HepG2 (cell line): Measurements from ENCODE around the gene SERPINA9. TPM values are rescaled to one million over a fixed set of nuclear protein-coding genes. Genes with fewer than 3 reads are reported as not detected.

ENCODE experiments used
- CBX2 ChIP-seq, 2 experiments: fragments of 200-600 bp in 1 of 2; sonication (generic); formaldehyde crosslinking in 1 of 2; IDR thresholded peaks; 2 replicates each; pipeline versions ENCODE4 v1.7.0 to v1.8.1; 2018 to 2022; ENCODE audit warnings: low read depth in 2 of 2, low read length in 1 of 2, mild to moderate bottlenecking in 1 of 2, missing genetic modification reagents in 1 of 2
- FOXP4 ChIP-seq: sonication (generic); formaldehyde crosslinking; IDR thresholded peaks from 2 replicates; pipeline ENCODE4 v1.4.0; 2020; ENCODE audit warnings: missing genetic modification reagents
- HNRNPLL ChIP-seq: fragments of 200-400 bp; formaldehyde crosslinking; IDR thresholded peaks from 2 replicates; pipeline ENCODE4 v1.6.1; 2017; ENCODE audit warnings: mild to moderate bottlenecking, low read depth, low read length; ENCODE audit not compliant: poor library complexity, severe bottlenecking
- JARID2 ChIP-seq: sonication (generic); formaldehyde crosslinking; IDR thresholded peaks from 2 replicates; pipeline ENCODE4 v1.8.1; 2023; ENCODE audit warnings: missing genetic modification reagents, inconsistent platforms; ENCODE audit not compliant: insufficient replicate concordance
- NFAT5 ChIP-seq: sonication (generic); formaldehyde crosslinking; IDR thresholded peaks from 2 replicates; pipeline ENCODE4 v1.4.0; 2020; ENCODE audit warnings: missing genetic modification reagents
- SETDB1 ChIP-seq: sonication (generic); formaldehyde crosslinking; IDR thresholded peaks from 2 replicates; pipeline ENCODE4 v1.5.1; 2020; ENCODE audit warnings: missing genetic modification reagents, mild to moderate bottlenecking, borderline replicate concordance
- SMAD3 ChIP-seq: sonication (generic); formaldehyde crosslinking; IDR thresholded peaks from 2 replicates; pipeline ENCODE4 v1.4.0; 2020; ENCODE audit warnings: missing genetic modification reagents
- TIGD3 ChIP-seq: sonication (generic); formaldehyde crosslinking; IDR thresholded peaks from 2 replicates; pipeline ENCODE4 v1.5.1; 2020; ENCODE audit warnings: mild to moderate bottlenecking, missing genetic modification reagents, borderline replicate concordance
- TRIM24 ChIP-seq: sonication (generic); formaldehyde crosslinking; IDR thresholded peaks from 2 replicates; pipeline ENCODE4 v1.8.0; 2022; ENCODE audit warnings: mild to moderate bottlenecking, missing genetic modification reagents
- ZC3H13 ChIP-seq: sonication (generic); formaldehyde crosslinking; IDR thresholded peaks from 2 replicates; pipeline ENCODE4 v1.8.1; 2023; ENCODE audit warnings: mild to moderate bottlenecking, missing genetic modification reagents, moderate library complexity
- ZFP41 ChIP-seq: sonication (generic); formaldehyde crosslinking; IDR thresholded peaks from 2 replicates; pipeline ENCODE4 v1.4.0; 2020; ENCODE audit warnings: mild to moderate bottlenecking, missing genetic modification reagents, borderline replicate concordance
- ZNF263 ChIP-seq: sonication (generic); formaldehyde crosslinking; IDR thresholded peaks from 2 replicates; pipeline ENCODE4 v1.4.0; 2020; ENCODE audit warnings: missing genetic modification reagents
- ZNF850 ChIP-seq: sonication (generic); formaldehyde crosslinking; conservative IDR thresholded peaks from 2 replicates; pipeline ENCODE4 v1.9.0; 2021; ENCODE audit warnings: mild to moderate bottlenecking, missing genetic modification reagents
- polyA plus RNA-seq, 8 experiments: library from polyadenylated mRNA; depleted of rRNA in 3 of 8; stranded (reverse) in 7 of 8; unstranded in 1 of 8; fragments of >200 nt; fragmentation: Illumina TruSeq in 4 of 8; extraction: Trizol in 4 of 8; gene quantifications; 2 replicates each; pipeline versions ENCODE4 v1.2.1 to v1.2.3, GENCODE V29; 2011 to 2016; ENCODE audit warnings: low read depth in 4 of 8, missing spikeins in 1 of 8, mixed read lengths in 1 of 8; ENCODE audit not compliant: insufficient read depth in 1 of 8
- total RNA-seq, 5 experiments: library from RNA; depleted of rRNA; stranded (reverse); fragments of >200 nt; fragmentation: Illumina TruSeq; extraction: Trizol; gene quantifications; 2 replicates each; pipeline ENCODE4 v1.2.3, GENCODE V29; 2016; ENCODE audit warnings: low read depth in 1 of 5
- TF ChIP-seq, protein P1 (sequence below): sonication (generic); formaldehyde crosslinking; IDR thresholded peaks from 2 replicates; pipeline ENCODE4 v1.8.0; 2022; ENCODE audit warnings: mild to moderate bottlenecking, missing genetic modification reagents

The SERPINA9 gene
- total and polyA plus RNA-seq, 2 of the 13 experiments (the other 11 are each of a cell fraction or from before 2014, with no cell fraction given), result 0.21 TPM; not detected in 1

DNA sequence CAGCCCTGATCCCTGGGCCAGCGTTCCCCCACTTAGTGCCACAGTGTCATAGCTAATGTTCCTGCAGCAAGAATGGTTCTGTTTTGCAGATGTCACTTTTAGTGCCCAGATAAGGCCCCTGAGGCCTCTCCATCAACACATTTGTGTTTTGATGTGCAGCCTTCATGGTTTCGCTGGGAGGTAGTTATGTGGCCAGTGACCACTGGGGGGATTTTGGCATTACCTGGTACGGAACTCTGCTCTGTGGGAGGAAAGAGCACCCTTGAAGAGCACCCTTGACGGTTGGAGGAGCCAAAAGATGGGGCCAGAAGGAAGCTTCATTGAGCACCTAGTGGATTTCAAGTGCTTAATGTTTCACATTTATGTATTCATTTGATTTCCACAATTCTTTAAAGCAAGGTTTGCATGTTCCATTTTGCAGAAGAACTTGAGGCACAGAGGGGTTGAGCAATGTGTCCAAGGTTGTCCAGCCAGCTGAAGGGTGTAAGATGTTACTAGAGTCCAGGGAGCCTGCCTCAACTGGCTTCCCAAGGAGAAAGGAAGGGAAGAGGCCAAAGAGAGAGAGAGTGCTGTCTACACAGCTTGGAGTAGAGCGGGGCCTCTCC is 36.4 kb downstream of the SERPINA9 start (continued):
- TF ChIP-seq, protein P1, sequence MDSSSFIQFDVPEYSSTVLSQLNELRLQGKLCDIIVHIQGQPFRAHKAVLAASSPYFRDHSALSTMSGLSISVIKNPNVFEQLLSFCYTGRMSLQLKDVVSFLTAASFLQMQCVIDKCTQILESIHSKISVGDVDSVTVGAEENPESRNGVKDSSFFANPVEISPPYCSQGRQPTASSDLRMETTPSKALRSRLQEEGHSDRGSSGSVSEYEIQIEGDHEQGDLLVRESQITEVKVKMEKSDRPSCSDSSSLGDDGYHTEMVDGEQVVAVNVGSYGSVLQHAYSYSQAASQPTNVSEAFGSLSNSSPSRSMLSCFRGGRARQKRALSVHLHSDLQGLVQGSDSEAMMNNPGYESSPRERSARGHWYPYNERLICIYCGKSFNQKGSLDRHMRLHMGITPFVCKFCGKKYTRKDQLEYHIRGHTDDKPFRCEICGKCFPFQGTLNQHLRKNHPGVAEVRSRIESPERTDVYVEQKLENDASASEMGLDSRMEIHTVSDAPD, result no peak
- no peak for TF ChIP-seq SETDB1
- 0 out of 2 replicates have a peak, but pooled peaks have one; percentile 58 for TF ChIP-seq ZNF850 (CRISPR knock-in tag)
- peak; percentile 47 for TF ChIP-seq ZNF263 (CRISPR knock-in tag)
- TF ChIP-seq CBX2 (IDR thresholded peaks at IDR 0.05; ENCODE audit: low read depth, low read length), result no peak
- no peak for TF ChIP-seq CBX2 (CRISPR knock-in tag; IDR thresholded peaks at IDR 0.05; ENCODE audit: low read depth)
- no peak for TF ChIP-seq NFAT5
- TF ChIP-seq SMAD3 (CRISPR knock-in tag), result no peak
- no peak for TF ChIP-seq ZFP41 (CRISPR knock-in tag)
- TF ChIP-seq TIGD3 (CRISPR knock-in tag), result no peak
- no peak for TF ChIP-seq TRIM24 (CRISPR knock-in tag)
- TF ChIP-seq FOXP4 (CRISPR knock-in tag), result no peak
- TF ChIP-seq HNRNPLL, result no peak
- no peak for TF ChIP-seq JARID2 (CRISPR knock-in tag)
- peak; percentile 54 for TF ChIP-seq ZC3H13 (CRISPR knock-in tag)
